ENCODE measurements around the gene GABRG3. TPM values are rescaled to one million over a fixed set of nuclear protein-coding genes. Genes with fewer than 3 reads are reported as not detected.

The GABRG3 gene
- total and polyA plus RNA-seq, 9 of the 15 experiments (the other 6 are each of a cell fraction or from before 2014, with no cell fraction given) = 4.0 to 15.1 (median 11.2) TPM

DNA sequence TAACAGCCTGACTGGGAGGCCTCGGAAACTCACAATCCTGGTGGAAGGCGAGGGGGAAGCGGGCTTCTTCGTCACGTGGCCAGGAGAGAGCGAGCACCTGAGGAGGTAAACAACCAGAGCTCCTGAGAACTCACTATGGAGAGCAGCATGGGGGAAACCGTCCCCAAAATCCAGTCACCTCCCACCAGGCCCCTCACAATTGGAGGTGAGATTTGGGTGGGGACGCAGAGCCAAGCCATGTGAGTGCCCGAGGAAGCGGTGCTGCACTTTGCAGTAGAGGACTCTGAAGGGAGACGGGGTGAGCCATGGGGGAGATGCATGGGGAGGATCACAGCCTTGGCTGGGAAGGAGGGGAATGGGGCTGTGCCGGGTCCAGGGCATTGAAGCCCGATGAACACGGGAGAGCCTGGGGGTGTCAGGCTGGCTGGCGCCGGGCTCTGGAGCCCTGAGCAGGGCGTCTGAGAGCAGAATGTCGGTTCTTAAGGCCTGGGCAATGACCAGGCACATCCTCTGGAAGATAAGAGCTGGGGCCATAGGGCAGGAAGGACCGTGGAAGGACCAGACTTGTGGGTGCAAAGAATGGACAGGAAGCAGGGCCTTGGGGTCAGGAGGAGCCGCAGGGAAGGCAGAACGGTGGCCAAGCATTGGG, 117.7 kb downstream of the GABRG3 start:
- Histone ChIP-seq H3K4me3 (peak overlapping the region; percentile 55), H3K27me3 (ENCODE audit: control insufficient read depth in 2 of 2, insufficient read depth in 2 of 2, low read length in 2 of 2) (no peaks in the 10 kb centered on the region), H3K9me3 (replicated peaks; ENCODE audit: control insufficient read depth, insufficient read depth, low read depth, low read length) (peaks cover 4% of the 10 kb centered on the region), H3K4me1 (replicated peaks in 1 of 2; ENCODE audit: control insufficient read depth in 2 of 2, insufficient read depth in 2 of 2, low read length in 2 of 2) (peaks cover 35 to 38% of the 10 kb centered on the region in 2 experiments), H3K9ac (ENCODE audit: insufficient read depth in 1 of 2, low read depth in 2 of 2, low read length in 2 of 2) (peak overlapping the region; percentile 82 to 91), H3K36me3 (ENCODE audit: control insufficient read depth, insufficient read depth, low read length) (peaks cover 13% of the 10 kb centered on the region; the same call in 2 of the 3 replicates), H3K79me2 (ENCODE audit: control insufficient read depth, insufficient read depth, low read length) (peaks cover 58% of the 10 kb centered on the region), H2AFZ (ENCODE audit: low read depth, low read length) (peak overlapping the region; percentile 92), H3K4me2 (ENCODE audit: insufficient read depth, low read length) (peak overlapping the region; percentile 85), H3K27ac (ENCODE audit: extremely low read depth, low read depth, low read length) (peak overlapping the region; percentile 91), H4K20me1 (replicated peaks; ENCODE audit: control insufficient read depth, insufficient read depth, low read length) (no peaks in the 10 kb centered on the region; the same call in 1 of the 2 replicates), H3K9me1 (ENCODE audit: control insufficient read depth, insufficient read depth, low read length) (no peaks in the 10 kb centered on the region)
- POLR2A ChIA-PET = interaction anchor here (0.7 kb wide), 2 partner anchors 21 to 28 kb away, joined by 3 read pairs; no protein-coding TSS in a partner anchor
- TSS peak; percentile 66 for BruUV-seq (replicated peaks)
- ATAC-seq = peak; percentile 72
- DNase-seq (ENCODE audit: extremely low read depth in 1 of 4, low spot score in 3 of 4) = peak; percentile 27 to 68 (median 43)
- in situ Hi-C loops (cut with MboI) (no loop called here), intact Hi-C loops (cut with micrococcal nuclease) (loop anchor here (2.0 kb wide), 1 partner anchor 36 kb away; no protein-coding TSS in a partner anchor)
- WGBS (ENCODE audit: insufficient coverage, low coverage, missing lambda C conversion rate) = 1% methylated on average over 17 of the region's 21 CpGs
- CTCF ChIA-PET (ENCODE audit: low intra/inter-chr PET ratio) = no interaction called here
- FAIRE-seq = no peak
- TF ChIP-seq CBFB (CRISPR knock-in tag; IDR thresholded peaks at IDR 0.05) (no peak), SMAD2 (IDR thresholded peaks at IDR 0.05; ENCODE audit: low read depth, low read length) (no peak), ZBTB1 (CRISPR knock-in tag; IDR thresholded peaks at IDR 0.05; ENCODE audit: borderline replicate concordance, low read depth) (0 out of 2 replicates have a peak, but pooled peaks have one; percentile 49), TBP (optimal IDR thresholded peaks at IDR 0.05; ENCODE audit: low read depth, low read length) (peak; percentile 29), ID3 (CRISPR knock-in tag; IDR thresholded peaks at IDR 0.05) (no peak), ID3 (tag; IDR thresholded peaks at IDR 0.05) (0 out of 2 replicates have a peak, but pooled peaks have one; percentile 16), ZNF609 (CRISPR knock-in tag; IDR thresholded peaks at IDR 0.05; ENCODE audit: borderline replicate concordance) (no peak)

Data from K562 (cell line).